ENCODE measurements around the gene KSR2. TPM values are rescaled to one million over a fixed set of nuclear protein-coding genes. Genes with fewer than 3 reads are reported as not detected.

KSR2 gene
- total and polyA plus RNA-seq, 9 donors, result under 0.01 to 0.15 (median 0.08) TPM; not detected in 4

GRCh38 chr12:117599849-117600248 is 368.9 kb downstream of the KSR2 start:
- Histone ChIP-seq H3K27ac (no peak overlapping the region), H3K4me3 (no peak overlapping the region), H3K36me3 (no peaks in the 10 kb centered on the region), H3K4me1 (ENCODE audit: insufficient read depth) (no peaks in the 10 kb centered on the region), H3K9me3 (no peaks in the 10 kb centered on the region), H3K27me3 (no peaks in the 10 kb centered on the region)
- DNase-seq, result no peak
- intact Hi-C loops (cut with DNase I), result no loop called here
- WGBS, 3 donors, result 65 to 78% (median 76%) methylated on average over 5 of the region's 5 CpGs
- no peak for TF ChIP-seq POLR2A (IDR thresholded peaks at IDR 0.05)
- TF ChIP-seq, protein P1, sequence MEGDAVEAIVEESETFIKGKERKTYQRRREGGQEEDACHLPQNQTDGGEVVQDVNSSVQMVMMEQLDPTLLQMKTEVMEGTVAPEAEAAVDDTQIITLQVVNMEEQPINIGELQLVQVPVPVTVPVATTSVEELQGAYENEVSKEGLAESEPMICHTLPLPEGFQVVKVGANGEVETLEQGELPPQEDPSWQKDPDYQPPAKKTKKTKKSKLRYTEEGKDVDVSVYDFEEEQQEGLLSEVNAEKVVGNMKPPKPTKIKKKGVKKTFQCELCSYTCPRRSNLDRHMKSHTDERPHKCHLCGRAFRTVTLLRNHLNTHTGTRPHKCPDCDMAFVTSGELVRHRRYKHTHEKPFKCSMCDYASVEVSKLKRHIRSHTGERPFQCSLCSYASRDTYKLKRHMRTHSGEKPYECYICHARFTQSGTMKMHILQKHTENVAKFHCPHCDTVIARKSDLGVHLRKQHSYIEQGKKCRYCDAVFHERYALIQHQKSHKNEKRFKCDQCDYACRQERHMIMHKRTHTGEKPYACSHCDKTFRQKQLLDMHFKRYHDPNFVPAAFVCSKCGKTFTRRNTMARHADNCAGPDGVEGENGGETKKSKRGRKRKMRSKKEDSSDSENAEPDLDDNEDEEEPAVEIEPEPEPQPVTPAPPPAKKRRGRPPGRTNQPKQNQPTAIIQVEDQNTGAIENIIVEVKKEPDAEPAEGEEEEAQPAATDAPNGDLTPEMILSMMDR (IDR thresholded peaks at IDR 0.05), result no peak
- no peak for TF ChIP-seq EP300 (IDR thresholded peaks at IDR 0.05)

DNA sequence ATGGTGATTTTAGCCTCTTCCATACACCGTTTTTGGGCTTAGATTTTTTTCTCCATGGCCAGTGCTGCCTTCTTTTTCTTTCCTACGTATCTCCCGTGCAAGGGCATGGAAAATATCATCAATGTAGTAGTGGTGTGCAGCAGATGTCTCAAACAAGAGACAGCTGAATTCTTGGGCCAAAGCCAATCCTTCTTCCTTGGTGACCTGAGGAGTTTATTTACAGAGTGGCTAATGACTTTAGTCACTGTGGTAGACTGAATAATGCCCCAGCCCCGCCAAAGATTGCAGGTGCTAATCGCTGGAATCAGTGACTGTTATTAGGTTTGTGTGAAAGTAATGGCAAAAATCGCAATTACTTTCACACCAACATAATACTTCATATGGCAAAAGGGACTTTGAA is 371.8 kb downstream of the KSR2 start:
- Histone ChIP-seq H3K4me1 (ENCODE audit: insufficient read depth) (no peaks in the 10 kb centered on the region), H3K27ac (no peak overlapping the region), H3K36me3 (no peaks in the 10 kb centered on the region), H3K4me3 (no peak overlapping the region), H3K27me3 (no peaks in the 10 kb centered on the region), H3K9me3 (no peaks in the 10 kb centered on the region)
- WGBS, 3 donors, result 40 to 47% (median 41%) methylated on average over 6 of the region's 6 CpGs
- DNase-seq, result no peak
- TF ChIP-seq, protein P1 (IDR thresholded peaks at IDR 0.05), result no peak
- TF ChIP-seq EP300 (IDR thresholded peaks at IDR 0.05), result no peak
- no peak for TF ChIP-seq POLR2A (IDR thresholded peaks at IDR 0.05)
- intact Hi-C loops (cut with DNase I), result no loop called here

DNA sequence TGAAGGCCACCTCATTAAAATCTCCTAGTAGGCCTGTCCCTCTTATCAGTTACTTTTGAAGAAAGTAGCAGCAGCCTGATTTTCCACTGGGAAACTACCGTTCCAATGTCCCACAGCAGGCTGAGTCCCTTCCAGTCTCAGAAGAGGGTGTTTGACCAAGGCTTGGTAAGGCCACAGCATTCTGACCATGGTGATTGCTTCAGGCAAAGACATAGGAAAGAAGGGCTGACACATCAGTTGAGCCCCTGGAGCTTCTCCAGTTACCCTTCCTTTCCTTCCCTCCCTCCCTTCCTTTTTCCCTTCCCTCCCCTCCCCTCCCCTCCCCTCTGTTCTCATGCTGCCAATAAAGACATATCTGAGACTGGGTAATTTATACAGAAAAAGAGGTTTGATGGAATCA is 373.0 kb downstream of the KSR2 start:
- no peak overlapping the region for H3K27ac ChIP-seq
- no peaks in the 10 kb centered on the region for H3K36me3 ChIP-seq
- no peaks in the 10 kb centered on the region for H3K27me3 ChIP-seq
- intact Hi-C loops (cut with DNase I), result no loop called here
- H3K4me3 ChIP-seq, result no peak overlapping the region
- H3K4me1 ChIP-seq (ENCODE audit: insufficient read depth), result no peaks in the 10 kb centered on the region
- no peak for DNase-seq
- WGBS, 3 donors, result 35 to 77% (median 39%) methylated on average over 1 of the region's 1 CpG
- H3K9me3 ChIP-seq, result no peaks in the 10 kb centered on the region
- TF ChIP-seq EP300 (IDR thresholded peaks at IDR 0.05), result no peak
- TF ChIP-seq POLR2A (IDR thresholded peaks at IDR 0.05), result no peak

GRCh38 chr12:117594481-117594880 is 374.3 kb downstream of the KSR2 start:
- intact Hi-C loops (cut with DNase I), result no loop called here
- Histone ChIP-seq H3K4me3 (no peak overlapping the region), H3K36me3 (no peaks in the 10 kb centered on the region), H3K27me3 (no peaks in the 10 kb centered on the region), H3K4me1 (ENCODE audit: insufficient read depth) (no peaks in the 10 kb centered on the region), H3K27ac (no peak overlapping the region), H3K9me3 (no peaks in the 10 kb centered on the region)
- no peak for DNase-seq
- WGBS, 3 donors, result 14 to 27% (median 22%) methylated on average over 4 of the region's 4 CpGs
- no peak for TF ChIP-seq EP300 (IDR thresholded peaks at IDR 0.05)

- TF ChIP-seq, protein P1 (IDR thresholded peaks at IDR 0.05), result no peak
- TF ChIP-seq EP300 (IDR thresholded peaks at IDR 0.05) (no peak), POLR2A (IDR thresholded peaks at IDR 0.05) (no peak)
- DNase-seq, result no peak
- Histone ChIP-seq H3K27me3 (no peaks in the 10 kb centered on the region), H3K4me1 (ENCODE audit: insufficient read depth) (no peaks in the 10 kb centered on the region), H3K36me3 (no peaks in the 10 kb centered on the region), H3K27ac (no peak overlapping the region), H3K4me3 (no peak overlapping the region), H3K9me3 (no peaks in the 10 kb centered on the region)
- intact Hi-C loops (cut with DNase I), result no loop called here
- WGBS, 3 donors, result 21 to 25% (median 22%) methylated on average over 7 of the region's 7 CpGs
These were observed 374.9 kb downstream of the KSR2 start for GRCh38 chr12:117593815-117594400.

All from ovary (tissue), 9 donors.